ENCODE data around the gene TRERF1. TPM values are rescaled to one million over a fixed set of nuclear protein-coding genes. Genes with fewer than 3 reads are reported as not detected.

The TRERF1 gene
- polyA plus RNA-seq, 3 donors: 0.58 to 10.0 (median 2.0) TPM

DNA sequence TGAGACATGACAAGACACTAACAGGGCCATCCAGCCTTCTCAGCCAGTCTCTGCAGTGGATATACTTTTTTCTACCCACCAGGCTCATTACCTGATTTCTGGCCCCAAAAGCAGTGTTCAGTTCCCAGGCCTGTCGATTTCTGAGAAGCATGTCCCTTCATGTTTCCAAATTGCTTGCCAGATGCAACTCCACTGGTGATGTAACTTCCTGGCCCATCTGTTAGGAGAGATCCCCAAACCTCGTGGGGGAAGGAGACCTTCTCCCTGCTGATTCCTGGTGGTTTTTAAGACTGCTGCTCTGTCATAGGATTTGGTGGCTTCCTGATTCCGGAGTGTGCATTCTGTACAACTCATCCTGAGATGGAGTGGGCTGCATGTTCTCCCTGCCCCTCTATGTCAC, 202.4 kb downstream of the TRERF1 start:
- H2AFZ ChIP-seq (ENCODE audit: insufficient read depth, low read depth, low read length, poor library complexity, severe bottlenecking): no peak overlapping the region
- no peak overlapping the region for H3K4me3 ChIP-seq (replicated peaks in 1 of 3; ENCODE audit: low read depth in 2 of 3, low read length in 3 of 3)
- intact Hi-C loops (cut with micrococcal nuclease): no loop called here
- no peaks in the 10 kb centered on the region for H3K27me3 ChIP-seq (ENCODE audit: control insufficient read depth in 2 of 2, insufficient read depth in 2 of 2, low read length in 2 of 2)
- Mint-ChIP-seq H3K36me3 (peaks cover 70 to 94% of the 10 kb centered on the region in 2 donors), H3K27me3 (ENCODE audit: low read depth in 3 of 3) (peaks cover 0 to 1% (median 0%) of the 10 kb centered on the region in 3 donors), H3K27ac (peak overlapping the region in 3 of 7 donors; percentile 1 to 48 (median 15)), H3K4me1 (peaks cover 10% of the 10 kb centered on the region), H3K9me3 (no peaks in the 10 kb centered on the region), H3K4me3 (no peak overlapping the region)
- H3K9ac ChIP-seq (ENCODE audit: insufficient read depth, low read length, poor library complexity, severe bottlenecking): no peak overlapping the region
- DNase-seq: no peak
- H3K4me2 ChIP-seq (replicated peaks; ENCODE audit: extremely low read depth, low read length, poor library complexity, severe bottlenecking): no peak overlapping the region
- H4K20me1 ChIP-seq (ENCODE audit: insufficient read depth, low read length): no peaks in the 10 kb centered on the region
- WGBS (ENCODE audit: insufficient coverage): 14% methylated on average over 1 of the region's 3 CpGs
- peaks cover 80 to 97% of the 10 kb centered on the region in 2 donors for H3K36me3 ChIP-seq (replicated peaks in 1 of 2; ENCODE audit: control insufficient read depth in 1 of 2, insufficient read depth in 2 of 2, low read length in 2 of 2)
- no peak for TF ChIP-seq CTCF (IDR thresholded peaks at IDR 0.05)
- peak overlapping the region in 1 of 2 donors; percentile 10 for H3K27ac ChIP-seq (ENCODE audit: low read depth in 1 of 2, low read length in 2 of 2)
- H3K4me1 ChIP-seq (ENCODE audit: control insufficient read depth in 1 of 2, insufficient read depth in 2 of 2, low read length in 2 of 2): no peaks in the 10 kb centered on the region
- no peaks in the 10 kb centered on the region for H3K79me2 ChIP-seq (ENCODE audit: insufficient read depth, low read length)
- H3K9me3 ChIP-seq (replicated peaks in 1 of 2; ENCODE audit: control insufficient read depth in 1 of 2, insufficient read depth in 1 of 2, low read length in 2 of 2): no peaks in the 10 kb centered on the region

- no peak overlapping the region for H3K4me2 ChIP-seq (replicated peaks; ENCODE audit: extremely low read depth, low read length, poor library complexity, severe bottlenecking)
Measured at GRCh38 chr6:42243046-42243445, 208.7 kb downstream of the TRERF1 start.

More at GRCh38 chr6:42243046-42243445, 208.7 kb downstream of the TRERF1 start:
- peaks cover 73 to 97% of the 10 kb centered on the region in 2 donors for H3K36me3 ChIP-seq (replicated peaks in 1 of 2; ENCODE audit: control insufficient read depth in 1 of 2, insufficient read depth in 2 of 2, low read length in 2 of 2)
- H3K9ac ChIP-seq (ENCODE audit: insufficient read depth, low read length, poor library complexity, severe bottlenecking): no peak overlapping the region
- no peak overlapping the region for H3K4me3 ChIP-seq (replicated peaks in 1 of 3; ENCODE audit: low read depth in 2 of 3, low read length in 3 of 3)
- Mint-ChIP-seq H3K27ac (no peak overlapping the region), H3K36me3 (peaks cover 62 to 90% of the 10 kb centered on the region in 2 donors), H3K4me3 (no peak overlapping the region), H3K9me3 (no peaks in the 10 kb centered on the region), H3K27me3 (ENCODE audit: low read depth in 3 of 3) (peaks cover 0 to 2% (median 0%) of the 10 kb centered on the region in 3 donors), H3K4me1 (no peaks in the 10 kb centered on the region)
- no peaks in the 10 kb centered on the region for H3K9me3 ChIP-seq (replicated peaks in 1 of 2; ENCODE audit: control insufficient read depth in 1 of 2, insufficient read depth in 1 of 2, low read length in 2 of 2)
- no peaks in the 10 kb centered on the region for H3K4me1 ChIP-seq (ENCODE audit: control insufficient read depth in 1 of 2, insufficient read depth in 2 of 2, low read length in 2 of 2)
- WGBS (ENCODE audit: insufficient coverage): 100% methylated on average over 9 of the region's 11 CpGs
- no peak overlapping the region for H2AFZ ChIP-seq (ENCODE audit: insufficient read depth, low read depth, low read length, poor library complexity, severe bottlenecking)
- H3K27me3 ChIP-seq (ENCODE audit: control insufficient read depth in 2 of 2, insufficient read depth in 2 of 2, low read length in 2 of 2): no peaks in the 10 kb centered on the region
- H3K27ac ChIP-seq (ENCODE audit: low read depth in 1 of 2, low read length in 2 of 2): no peak overlapping the region
- no peak for DNase-seq
- no peaks in the 10 kb centered on the region for H3K79me2 ChIP-seq (ENCODE audit: insufficient read depth, low read length)
- H4K20me1 ChIP-seq (ENCODE audit: insufficient read depth, low read length): no peaks in the 10 kb centered on the region
- no peak for TF ChIP-seq CTCF (IDR thresholded peaks at IDR 0.05)
- intact Hi-C loops (cut with micrococcal nuclease): no loop called here
